Activated T-cell treated with anti-CD3 and anti-CD28 coated beads for 4 hours (primary cell): ENCODE results near the gene MGAT5B.

Experiments
- DNase-seq: peaks from one replicate; pipeline ENCODE4 v3.0.0-alpha.2; 2020

Gene MGAT5B

GRCh38 chr17:76880971-76881370, 12.8 kb downstream of the MGAT5B start:
- no peak for DNase-seq

GRCh38 chr17:76881408-76881807, 13.2 kb downstream of the MGAT5B start:
- no peak for DNase-seq

GRCh38 chr17:76881966-76882365, 13.8 kb downstream of the MGAT5B start:
- DNase-seq, result no peak

GRCh38 chr17:76883744-76884525, 15.7 kb downstream of the MGAT5B start:
- no peak for DNase-seq

GRCh38 chr17:76884995-76885893, 17.0 kb downstream of the MGAT5B start:
- no peak for DNase-seq

- DNase-seq, result no peak
Measured at GRCh38 chr17:76885894-76886290, 17.7 kb downstream of the MGAT5B start.

- no peak for DNase-seq
Measured at GRCh38 chr17:76886395-76886794, 18.2 kb downstream of the MGAT5B start.

GRCh38 chr17:76887802-76888201, 19.6 kb downstream of the MGAT5B start:
- DNase-seq, result no peak

GRCh38 chr17:76888661-76889060, 20.5 kb downstream of the MGAT5B start:
- DNase-seq, result no peak

GRCh38 chr17:76889323-76889722, 21.1 kb downstream of the MGAT5B start:
- DNase-seq, result no peak

GRCh38 chr17:76892329-76892728, 24.1 kb downstream of the MGAT5B start:
- DNase-seq, result no peak

- DNase-seq, result no peak
Measured at GRCh38 chr17:76893623-76894334, 25.6 kb downstream of the MGAT5B start.

GRCh38 chr17:76894842-76895241, 26.6 kb downstream of the MGAT5B start:
- no peak for DNase-seq

GRCh38 chr17:76897023-76897422, 28.8 kb downstream of the MGAT5B start:
- no peak for DNase-seq

GRCh38 chr17:76899414-76899813, 31.2 kb downstream of the MGAT5B start:
- no peak for DNase-seq

- no peak for DNase-seq
Measured at GRCh38 chr17:76900723-76901122, 32.5 kb downstream of the MGAT5B start.

GRCh38 chr17:76901542-76902197, 33.5 kb downstream of the MGAT5B start:
- DNase-seq, result no peak

GRCh38 chr17:76902476-76902875, 34.3 kb downstream of the MGAT5B start:
- no peak for DNase-seq

GRCh38 chr17:76903631-76904030, 35.4 kb downstream of the MGAT5B start:
- no peak for DNase-seq

GRCh38 chr17:76904116-76904515, 35.9 kb downstream of the MGAT5B start:
- no peak for DNase-seq

- no peak for DNase-seq
Measured at GRCh38 chr17:76905036-76905435, 36.8 kb downstream of the MGAT5B start.

- DNase-seq, result no peak
Measured at GRCh38 chr17:76905836-76906235, 37.6 kb downstream of the MGAT5B start.

- no peak for DNase-seq
Measured at GRCh38 chr17:76906463-76906862, 38.3 kb downstream of the MGAT5B start.
